ENCODE measurements around the gene GIGYF2. TPM values are rescaled to one million over a fixed set of nuclear protein-coding genes. Genes with fewer than 3 reads are reported as not detected.

GIGYF2 gene
- total RNA-seq, 4 donors from 2014 or later: 40.8 to 146 (median 76.0) TPM

DNA sequence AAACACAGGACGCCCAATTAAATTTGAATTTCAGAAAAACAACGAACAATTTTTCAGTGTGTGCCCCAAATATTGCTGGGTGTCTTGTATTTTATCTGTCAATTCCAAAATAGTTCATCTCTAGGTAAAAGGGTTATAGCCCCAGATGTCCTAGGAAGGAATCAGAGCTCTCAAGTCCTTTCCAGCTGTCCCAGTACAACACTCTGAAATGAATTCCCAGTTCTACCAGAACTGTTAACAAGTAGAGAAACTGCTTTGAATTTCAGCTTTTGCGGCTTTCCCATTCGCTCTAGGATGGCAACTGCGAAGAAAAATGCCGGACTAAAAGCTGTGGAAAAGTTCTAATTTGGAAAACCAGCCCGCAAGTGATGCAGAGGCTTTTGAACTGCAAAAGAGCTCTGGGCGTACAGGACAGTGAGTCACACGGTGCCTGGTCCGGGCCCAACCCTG, 497 bp upstream of the GIGYF2 start:
- H3K36me3 ChIP-seq: no peaks in the 10 kb centered on the region
- no peak for DNase-seq
- 40 to 46% methylated on average over 6 to 10 of the region's 10 CpGs for WGBS, 2 donors (ENCODE audit: low coverage in 1 of 2)
- peak overlapping the region; percentile 23 to 95 (median 78) for H3K4me3 ChIP-seq
- peaks cover 19 to 40% (median 31%) of the 10 kb centered on the region in 4 donors for H3K4me1 ChIP-seq
- H3K9me3 ChIP-seq: no peaks in the 10 kb centered on the region
- no peak for TF ChIP-seq EP300 (IDR thresholded peaks at IDR 0.05; ENCODE audit: low read depth)
- TF ChIP-seq POLR2AphosphoS5 (IDR thresholded peaks at IDR 0.05): peak in 1 of 3 donors; percentile 17
- TF ChIP-seq, protein P1, sequence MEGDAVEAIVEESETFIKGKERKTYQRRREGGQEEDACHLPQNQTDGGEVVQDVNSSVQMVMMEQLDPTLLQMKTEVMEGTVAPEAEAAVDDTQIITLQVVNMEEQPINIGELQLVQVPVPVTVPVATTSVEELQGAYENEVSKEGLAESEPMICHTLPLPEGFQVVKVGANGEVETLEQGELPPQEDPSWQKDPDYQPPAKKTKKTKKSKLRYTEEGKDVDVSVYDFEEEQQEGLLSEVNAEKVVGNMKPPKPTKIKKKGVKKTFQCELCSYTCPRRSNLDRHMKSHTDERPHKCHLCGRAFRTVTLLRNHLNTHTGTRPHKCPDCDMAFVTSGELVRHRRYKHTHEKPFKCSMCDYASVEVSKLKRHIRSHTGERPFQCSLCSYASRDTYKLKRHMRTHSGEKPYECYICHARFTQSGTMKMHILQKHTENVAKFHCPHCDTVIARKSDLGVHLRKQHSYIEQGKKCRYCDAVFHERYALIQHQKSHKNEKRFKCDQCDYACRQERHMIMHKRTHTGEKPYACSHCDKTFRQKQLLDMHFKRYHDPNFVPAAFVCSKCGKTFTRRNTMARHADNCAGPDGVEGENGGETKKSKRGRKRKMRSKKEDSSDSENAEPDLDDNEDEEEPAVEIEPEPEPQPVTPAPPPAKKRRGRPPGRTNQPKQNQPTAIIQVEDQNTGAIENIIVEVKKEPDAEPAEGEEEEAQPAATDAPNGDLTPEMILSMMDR (IDR thresholded peaks at IDR 0.05): no peak
- no peak for TF ChIP-seq POLR2A (IDR thresholded peaks at IDR 0.05)
- intact Hi-C loops (cut with DNase I; ENCODE audit: low total_unique reads) (no loop called here), in situ Hi-C loops (cut with MboI; ENCODE audit: low pct_ligation_motif_present in 1 of 4, low pct_unique_long_range_greater_than_20kb in 1 of 4, low sequenced_read_pairs in 3 of 4) (no loop called here)
- H3K27ac ChIP-seq: peak overlapping the region; percentile 92 to 98 (median 94)
- H3K27me3 ChIP-seq: no peaks in the 10 kb centered on the region

DNA sequence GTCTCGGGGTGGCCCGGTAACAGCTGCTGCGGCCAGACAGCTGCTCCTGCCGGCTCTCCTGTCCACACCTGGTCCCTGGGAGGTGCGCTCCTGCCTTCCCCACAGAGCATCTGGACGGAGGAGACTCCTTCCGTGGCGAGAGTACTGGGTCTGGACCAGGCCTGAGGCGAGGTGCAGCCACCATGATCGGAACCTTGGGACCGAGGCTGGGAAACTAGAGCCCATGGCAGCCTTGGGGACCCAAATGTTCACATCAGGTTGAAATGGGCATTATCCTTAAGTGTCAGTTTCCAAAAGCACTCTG, 628 bp downstream of the GIGYF2 start:
- peak overlapping the region; percentile 64 to 95 (median 78) for H3K4me3 ChIP-seq
- H3K36me3 ChIP-seq: no peaks in the 10 kb centered on the region
- in situ Hi-C loops (cut with MboI; ENCODE audit: low pct_ligation_motif_present in 1 of 4, low pct_unique_long_range_greater_than_20kb in 1 of 4, low sequenced_read_pairs in 3 of 4): no loop called here
- peak in 1 of 3 donors; percentile 19 for TF ChIP-seq POLR2AphosphoS5 (IDR thresholded peaks at IDR 0.05)
- TF ChIP-seq EP300 (IDR thresholded peaks at IDR 0.05; ENCODE audit: low read depth): no peak
- TF ChIP-seq, protein P1 (IDR thresholded peaks at IDR 0.05): no peak
- TF ChIP-seq POLR2A (IDR thresholded peaks at IDR 0.05): peak; percentile 5
- WGBS, 2 donors (ENCODE audit: low coverage in 1 of 2): 0% methylated on average over 11 of the region's 11 CpGs; no CpG with 5 or more reads in 1 of the 2 donors
- no peaks in the 10 kb centered on the region for H3K9me3 ChIP-seq
- H3K27ac ChIP-seq: peak overlapping the region; percentile 92 to 98 (median 94)
- peaks cover 19 to 51% (median 31%) of the 10 kb centered on the region in 4 donors for H3K4me1 ChIP-seq
- intact Hi-C loops (cut with DNase I; ENCODE audit: low total_unique reads): no loop called here
- no peak for DNase-seq
- no peaks in the 10 kb centered on the region for H3K27me3 ChIP-seq

DNA sequence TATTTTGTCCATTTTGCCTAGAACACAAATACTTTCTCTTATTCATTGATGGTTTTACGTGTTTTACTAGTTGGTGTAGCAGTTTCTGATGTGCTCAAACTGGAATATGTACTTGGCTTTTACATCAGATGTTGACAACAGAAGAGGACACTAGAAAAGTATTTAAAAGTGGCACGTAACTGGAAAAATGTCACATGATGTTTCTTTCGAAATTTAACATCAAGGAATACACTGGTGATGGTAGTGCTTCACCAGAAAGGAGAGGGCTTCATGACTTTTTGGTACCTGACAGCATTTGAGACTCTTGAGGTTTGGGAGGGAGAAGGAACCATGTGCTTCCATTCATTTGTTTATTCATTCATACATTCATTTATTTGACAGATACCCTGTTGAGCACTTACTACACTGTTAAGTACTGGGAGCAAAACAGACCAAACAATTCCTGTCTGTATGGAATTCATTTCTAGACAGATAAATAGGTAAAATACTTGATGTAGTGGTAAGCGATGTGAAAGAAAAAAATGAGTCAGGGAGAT, 1.5 kb downstream of the GIGYF2 start:
- TF ChIP-seq POLR2AphosphoS5 (IDR thresholded peaks at IDR 0.05) (no peak), POLR2A (IDR thresholded peaks at IDR 0.05) (no peak), EP300 (IDR thresholded peaks at IDR 0.05; ENCODE audit: low read depth) (no peak)
- TF ChIP-seq, protein P1 (IDR thresholded peaks at IDR 0.05): no peak
- Histone ChIP-seq H3K4me1 (peaks cover 19 to 57% (median 31%) of the 10 kb centered on the region in 4 donors), H3K27me3 (no peaks in the 10 kb centered on the region), H3K9me3 (no peaks in the 10 kb centered on the region), H3K4me3 (peak overlapping the region in 2 of 4 donors; percentile 77 to 95), H3K27ac (peak overlapping the region in 3 of 4 donors; percentile 92 to 98 (median 93)), H3K36me3 (peaks cover 0 to 6% (median 0%) of the 10 kb centered on the region in 4 donors)
- 56 to 60% methylated on average over 2 to 4 of the region's 4 CpGs for WGBS, 2 donors (ENCODE audit: low coverage in 1 of 2)
- DNase-seq: no peak
- in situ Hi-C loops (cut with MboI; ENCODE audit: low pct_ligation_motif_present in 1 of 4, low pct_unique_long_range_greater_than_20kb in 1 of 4, low sequenced_read_pairs in 3 of 4): no loop called here
- intact Hi-C loops (cut with DNase I; ENCODE audit: low total_unique reads): no loop called here

DNA sequence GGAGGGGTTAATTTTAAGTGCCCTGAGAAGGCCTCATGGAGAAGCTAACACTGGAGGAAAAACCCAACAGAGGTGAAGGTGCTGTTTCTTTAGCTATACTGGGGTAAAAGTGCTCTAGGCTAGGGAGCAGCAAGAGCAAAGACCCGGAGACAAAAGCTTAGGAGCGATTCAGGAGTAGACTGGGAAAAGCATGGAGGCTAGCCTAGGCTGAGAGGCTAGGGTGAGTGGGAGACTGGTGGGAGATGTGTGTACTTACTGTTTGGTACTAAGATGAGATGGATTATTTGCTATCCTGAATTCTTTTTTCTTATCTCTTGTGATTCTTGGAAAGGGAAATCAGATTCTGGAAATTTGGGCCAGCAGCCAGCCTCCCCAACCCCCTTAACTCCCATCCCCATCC, 2.0 kb downstream of the GIGYF2 start:
- intact Hi-C loops (cut with DNase I; ENCODE audit: low total_unique reads) (no loop called here), in situ Hi-C loops (cut with MboI; ENCODE audit: low pct_ligation_motif_present in 1 of 4, low pct_unique_long_range_greater_than_20kb in 1 of 4, low sequenced_read_pairs in 3 of 4) (no loop called here)
- H3K36me3 ChIP-seq: peaks cover 0 to 11% (median 0%) of the 10 kb centered on the region in 4 donors
- H3K27me3 ChIP-seq: no peaks in the 10 kb centered on the region
- TF ChIP-seq POLR2A (IDR thresholded peaks at IDR 0.05) (no peak), POLR2AphosphoS5 (IDR thresholded peaks at IDR 0.05) (no peak), EP300 (IDR thresholded peaks at IDR 0.05; ENCODE audit: low read depth) (no peak)
- TF ChIP-seq, protein P1 (IDR thresholded peaks at IDR 0.05): no peak
- WGBS, 2 donors (ENCODE audit: low coverage in 1 of 2): 84% methylated on average over 2 of the region's 2 CpGs; no CpG with 5 or more reads in 1 of the 2 donors
- H3K4me1 ChIP-seq: peaks cover 19 to 58% (median 31%) of the 10 kb centered on the region in 4 donors
- DNase-seq: no peak
- peak overlapping the region in 1 of 4 donors; percentile 77 for H3K4me3 ChIP-seq
- no peaks in the 10 kb centered on the region for H3K9me3 ChIP-seq
- no peak overlapping the region for H3K27ac ChIP-seq

Measured in transverse colon (tissue), 4 donors.